T-cell (primary cell): ENCODE results near the gene ST6GAL2. TPM values are rescaled to one million over a fixed set of nuclear protein-coding genes. Genes with fewer than 3 reads are reported as not detected.

ENCODE experiments used
- ATAC-seq, 4 experiments: fragments of 200-7000 bp in 3 of 4; fragments of 150-1000 bp in 1 of 4; cut with Tn5 transposase; replicated peaks in 1 of 4; 1 replicate in 3 of 4; 2 replicates in 1 of 4; pipeline ENCODE4 v1.10.0; 2021; ENCODE audit warnings: moderate library complexity in 3 of 4, mild to moderate bottlenecking in 2 of 4, moderate number of reproducible peaks in 1 of 4
- CTCF ChIA-PET, 2 donors: fragments of 300-600 bp; sonication (Branson Sonifier 250); formaldehyde crosslinking; loops; one replicate each; lab custom pipeline; 2022; ENCODE audit warnings: antibody characterized with exemption in 2 of 2; lab: Charles Lee
- POLR2A ChIA-PET, 2 donors: fragments of 300-600 bp; sonication (Branson Sonifier 250); formaldehyde crosslinking; loops; one replicate each; lab custom pipeline; 2022; ENCODE audit warnings: antibody characterized with exemption in 2 of 2; lab: Charles Lee
- DNase-seq, 35 experiments: peaks; one replicate each; pipeline versions ENCODE4 v3.0.0 to v3.0.0-alpha.2; 2013 to 2023
- H3K27ac ChIP-seq: one replicate; pipeline ENCODE4 v1.5.1; 2013; ENCODE audit warnings: low read length
- H3K27me3 ChIP-seq, 2 experiments: replicated peaks in 1 of 2; 1 replicate in 1 of 2; 2 replicates in 1 of 2; pipeline versions ENCODE4 v1.6.1 to v1.7.0; 2013; ENCODE audit warnings: low read length in 1 of 2, mixed read lengths in 1 of 2; ENCODE audit not compliant: control insufficient read depth in 2 of 2, insufficient read depth in 2 of 2; ENCODE audit errors: extremely low read depth in 1 of 2
- H3K36me3 ChIP-seq, 2 donors: 1 replicate in 1 of 2; 2 replicates in 1 of 2; pipeline versions ENCODE4 v1.6.1 to v1.7.0; 2013; ENCODE audit warnings: low read length in 1 of 2; ENCODE audit not compliant: control insufficient read depth in 2 of 2, insufficient read depth in 1 of 2; ENCODE audit errors: extremely low read depth in 1 of 2
- H3K4me1 ChIP-seq, 2 experiments: 1 replicate in 1 of 2; 2 replicates in 1 of 2; pipeline versions ENCODE4 v1.6.1 to v1.7.0; 2013; ENCODE audit warnings: low read length in 2 of 2, mixed read lengths in 1 of 2; ENCODE audit not compliant: insufficient read depth in 2 of 2, control insufficient read depth in 1 of 2; ENCODE audit errors: extremely low read depth in 1 of 2
- H3K4me3 ChIP-seq, 2 donors: 1 replicate in 1 of 2; 2 replicates in 1 of 2; pipeline versions ENCODE4 v1.5.1 to v1.7.0; 2013; ENCODE audit warnings: mild to moderate bottlenecking in 2 of 2, low read length in 1 of 2, moderate library complexity in 1 of 2; ENCODE audit not compliant: control insufficient read depth in 1 of 2; ENCODE audit errors: extremely low read depth in 1 of 2
- H3K9me3 ChIP-seq: 2 replicates; pipeline ENCODE4 v1.7.0; 2013
- H3K27ac Mint-ChIP-seq, 2 donors: one replicate each; pipeline ENCODE4 v1.8.0; 2020 to 2021; ENCODE audit warnings: mild to moderate bottlenecking in 2 of 2, mixed read lengths in 2 of 2
- H3K27me3 Mint-ChIP-seq, 2 donors: one replicate each; pipeline ENCODE4 v1.8.0; 2021 to 2022; ENCODE audit warnings: mixed read lengths in 2 of 2
- H3K36me3 Mint-ChIP-seq: one replicate; pipeline ENCODE4 v1.8.0; 2021; ENCODE audit warnings: mixed read lengths
- H3K4me1 Mint-ChIP-seq, 3 donors: one replicate each; pipeline ENCODE4 v1.8.0; 2020 to 2022; ENCODE audit warnings: mixed read lengths in 3 of 3, mild to moderate bottlenecking in 1 of 3
- H3K4me3 Mint-ChIP-seq, 3 donors: one replicate each; pipeline ENCODE4 v1.8.0; 2020 to 2022; ENCODE audit warnings: mild to moderate bottlenecking in 3 of 3, mixed read lengths in 3 of 3, moderate library complexity in 3 of 3
- H3K9me3 Mint-ChIP-seq, 3 donors: one replicate each; pipeline ENCODE4 v1.8.0; 2020 to 2022; ENCODE audit warnings: mixed read lengths in 3 of 3
- WGBS: methylation state at CpG from one replicate; pipeline ENCODE4 v1.1.5; 2013; ENCODE audit warnings: missing lambda C conversion rate; ENCODE audit not compliant: insufficient coverage; 5-methylcytosine and 5-hydroxymethylcytosine counted together
- total RNA-seq, 35 experiments: library from RNA in 6 of 35; stranded (reverse) in 6 of 35; fragments of 120-200 nt in 1 of 35; gene quantifications; one replicate each; pipeline versions ENCODE4 v1.2.1 to v1.2.4 and lab custom pipeline; 2013 to 2026

Gene ST6GAL2
- total RNA-seq, 5 donors from 2014 or later (not counting 1 experiment from before 2014, with no cell fraction given): 0.10 to 2.4 TPM; not detected in 3

GRCh38 chr2:106866641-106867040, 19.3 kb downstream of the ST6GAL2 start:
- no peak overlapping the region for H3K27ac ChIP-seq
- no peaks in the 10 kb centered on the region for H3K4me1 ChIP-seq
- no peak overlapping the region for H3K27ac Mint-ChIP-seq
- peaks cover 3 to 9% of the 10 kb centered on the region in 2 donors for H3K27me3 Mint-ChIP-seq
- no peaks in the 10 kb centered on the region for H3K36me3 Mint-ChIP-seq
- DNase-seq: no peak
- H3K4me1 Mint-ChIP-seq: no peaks in the 10 kb centered on the region
- H3K27me3 ChIP-seq: no peaks in the 10 kb centered on the region
- ChIA-PET CTCF (no interaction called here), POLR2A (no interaction called here)
- peaks cover 0 to 6% (median 2%) of the 10 kb centered on the region in 3 donors for H3K9me3 Mint-ChIP-seq
- H3K36me3 ChIP-seq: no peaks in the 10 kb centered on the region
- no peak overlapping the region for H3K4me3 Mint-ChIP-seq
- no peaks in the 10 kb centered on the region for H3K9me3 ChIP-seq
- 100% methylated on average over 1 of the region's 3 CpGs for WGBS
- no peak for ATAC-seq
- no peak overlapping the region for H3K4me3 ChIP-seq

DNA sequence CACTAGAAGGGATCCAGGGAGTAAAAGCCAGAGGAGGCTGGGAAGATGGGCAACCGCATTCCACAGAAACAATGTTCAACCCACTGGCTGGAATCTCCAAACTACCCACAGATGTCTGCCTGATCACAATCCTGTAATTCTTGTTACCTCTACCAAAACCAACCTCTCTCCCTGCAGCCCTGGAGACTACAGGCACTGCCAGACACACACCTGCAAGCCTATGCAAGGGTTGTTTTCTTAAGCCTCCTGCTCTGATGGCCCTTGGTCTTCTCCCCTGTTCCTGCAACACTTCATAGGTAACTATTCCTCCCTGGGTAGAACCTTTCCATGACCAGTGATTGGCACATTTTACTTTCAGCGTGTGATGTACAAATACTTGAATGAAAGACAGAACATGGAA, 21.9 kb downstream of the ST6GAL2 start:
- Histone ChIP-seq H3K36me3 (no peaks in the 10 kb centered on the region), H3K27me3 (no peaks in the 10 kb centered on the region), H3K9me3 (no peaks in the 10 kb centered on the region), H3K27ac (no peak overlapping the region), H3K4me1 (no peaks in the 10 kb centered on the region), H3K4me3 (no peak overlapping the region)
- H3K4me3 Mint-ChIP-seq: no peak overlapping the region
- H3K27ac Mint-ChIP-seq: no peak overlapping the region
- H3K27me3 Mint-ChIP-seq: peaks cover 9% of the 10 kb centered on the region in 2 donors
- no peak for ATAC-seq
- 100% methylated on average over 2 of the region's 2 CpGs for WGBS
- H3K36me3 Mint-ChIP-seq: no peaks in the 10 kb centered on the region
- POLR2A ChIA-PET: no interaction called here
- H3K9me3 Mint-ChIP-seq: peaks cover 2 to 16% (median 6%) of the 10 kb centered on the region in 3 donors
- no peak for DNase-seq
- no peaks in the 10 kb centered on the region for H3K4me1 Mint-ChIP-seq
- CTCF ChIA-PET: no interaction called here

DNA sequence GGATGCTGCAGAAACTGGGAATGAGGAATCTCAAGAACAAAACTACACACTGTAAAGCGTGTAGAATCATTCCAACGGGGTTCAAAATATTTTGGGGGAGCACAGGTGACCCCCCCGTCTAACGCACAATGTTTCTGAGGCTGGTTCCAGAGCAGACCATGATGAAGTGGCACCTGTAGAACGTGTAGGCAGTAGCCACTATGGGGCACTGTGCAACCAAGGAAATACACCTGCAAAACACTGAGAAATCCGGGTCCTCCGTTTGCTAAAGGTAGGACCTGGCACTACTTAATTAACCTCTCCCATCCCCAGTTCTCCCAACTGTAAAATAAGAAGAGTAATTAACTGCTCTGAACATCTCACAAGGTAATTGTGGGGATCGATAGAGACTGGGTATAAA, 22.6 kb downstream of the ST6GAL2 start:
- Histone ChIP-seq H3K4me1 (no peaks in the 10 kb centered on the region), H3K4me3 (no peak overlapping the region), H3K9me3 (no peaks in the 10 kb centered on the region), H3K27ac (no peak overlapping the region), H3K36me3 (no peaks in the 10 kb centered on the region), H3K27me3 (no peaks in the 10 kb centered on the region)
- ChIA-PET POLR2A (no interaction called here), CTCF (no interaction called here)
- 59% methylated on average over 4 of the region's 8 CpGs for WGBS
- Mint-ChIP-seq H3K27ac (no peak overlapping the region), H3K9me3 (peaks cover 2 to 16% (median 10%) of the 10 kb centered on the region in 3 donors), H3K27me3 (peaks cover 4 to 9% of the 10 kb centered on the region in 2 donors), H3K4me3 (no peak overlapping the region), H3K36me3 (no peaks in the 10 kb centered on the region), H3K4me1 (no peaks in the 10 kb centered on the region)
- no peak for DNase-seq
- ATAC-seq: no peak

- Histone ChIP-seq H3K4me1 (no peaks in the 10 kb centered on the region), H3K27ac (no peak overlapping the region), H3K9me3 (no peaks in the 10 kb centered on the region), H3K4me3 (no peak overlapping the region), H3K36me3 (no peaks in the 10 kb centered on the region), H3K27me3 (no peaks in the 10 kb centered on the region)
- ATAC-seq (no peak), DNase-seq (no peak)
- peaks cover 0 to 9% of the 10 kb centered on the region in 2 donors for H3K27me3 Mint-ChIP-seq
- H3K4me3 Mint-ChIP-seq: no peak overlapping the region
- ChIA-PET POLR2A (no interaction called here), CTCF (no interaction called here)
- H3K27ac Mint-ChIP-seq: no peak overlapping the region
- WGBS: 88% methylated on average over 4 of the region's 4 CpGs
- no peaks in the 10 kb centered on the region for H3K4me1 Mint-ChIP-seq
- H3K36me3 Mint-ChIP-seq: no peaks in the 10 kb centered on the region
- peaks cover 0 to 15% (median 12%) of the 10 kb centered on the region in 3 donors for H3K9me3 Mint-ChIP-seq
These were observed 26.5 kb downstream of the ST6GAL2 start for GRCh38 chr2:106859498-106859897.

DNA sequence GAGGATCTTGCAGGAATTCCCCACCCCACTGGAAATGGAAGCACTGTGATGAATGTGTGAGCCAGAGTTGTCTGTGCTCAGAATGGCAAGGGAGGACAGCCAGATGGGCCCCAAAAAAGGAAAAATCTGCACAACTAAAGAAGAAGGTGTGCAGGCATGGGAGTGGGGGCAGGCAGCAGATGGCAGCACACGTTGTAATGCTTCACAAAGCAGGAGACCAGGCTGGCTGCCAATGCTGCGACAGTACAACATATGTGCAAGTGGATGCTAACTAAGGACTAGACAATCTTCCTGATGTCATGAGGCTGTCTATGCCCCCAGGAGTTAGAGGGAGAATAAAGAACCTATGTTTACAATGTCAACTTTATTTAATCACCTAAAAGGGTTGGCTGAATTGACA, 27.2 kb downstream of the ST6GAL2 start:
- Histone ChIP-seq H3K4me3 (no peak overlapping the region), H3K27ac (no peak overlapping the region), H3K4me1 (no peaks in the 10 kb centered on the region), H3K9me3 (no peaks in the 10 kb centered on the region), H3K36me3 (no peaks in the 10 kb centered on the region), H3K27me3 (no peaks in the 10 kb centered on the region)
- H3K4me1 Mint-ChIP-seq: no peaks in the 10 kb centered on the region
- WGBS: 42% methylated on average over 1 of the region's 2 CpGs
- ChIA-PET CTCF (no interaction called here), POLR2A (no interaction called here)
- DNase-seq: no peak
- ATAC-seq: no peak
- H3K4me3 Mint-ChIP-seq: no peak overlapping the region
- H3K27ac Mint-ChIP-seq: no peak overlapping the region
- peaks cover 0 to 15% (median 12%) of the 10 kb centered on the region in 3 donors for H3K9me3 Mint-ChIP-seq
- no peaks in the 10 kb centered on the region for H3K36me3 Mint-ChIP-seq
- peaks cover 0 to 7% of the 10 kb centered on the region in 2 donors for H3K27me3 Mint-ChIP-seq

- peaks cover 0 to 15% (median 12%) of the 10 kb centered on the region in 3 donors for H3K9me3 Mint-ChIP-seq
- no peaks in the 10 kb centered on the region for H3K36me3 ChIP-seq
- no peaks in the 10 kb centered on the region for H3K9me3 ChIP-seq
- H3K4me3 Mint-ChIP-seq: no peak overlapping the region
- DNase-seq (no peak), ATAC-seq (no peak)
- POLR2A ChIA-PET: no interaction called here
- H3K27me3 ChIP-seq: no peaks in the 10 kb centered on the region
- H3K4me1 Mint-ChIP-seq: no peaks in the 10 kb centered on the region
- H3K4me3 ChIP-seq: no peak overlapping the region
- CTCF ChIA-PET: no interaction called here
- no peaks in the 10 kb centered on the region for H3K4me1 ChIP-seq
- H3K27ac ChIP-seq: no peak overlapping the region
- peaks cover 0 to 7% of the 10 kb centered on the region in 2 donors for H3K27me3 Mint-ChIP-seq
- H3K27ac Mint-ChIP-seq: no peak overlapping the region
- H3K36me3 Mint-ChIP-seq: no peaks in the 10 kb centered on the region
These were observed 28.0 kb downstream of the ST6GAL2 start for GRCh38 chr2:106857882-106858478.

- ChIA-PET CTCF (no interaction called here), POLR2A (no interaction called here)
- Histone ChIP-seq H3K4me1 (no peaks in the 10 kb centered on the region), H3K4me3 (no peak overlapping the region), H3K27me3 (no peaks in the 10 kb centered on the region), H3K36me3 (no peaks in the 10 kb centered on the region), H3K9me3 (no peaks in the 10 kb centered on the region), H3K27ac (no peak overlapping the region)
- H3K4me3 Mint-ChIP-seq: no peak overlapping the region
- no peak for ATAC-seq
- WGBS: 58% methylated on average over 2 of the region's 2 CpGs
- H3K27ac Mint-ChIP-seq: no peak overlapping the region
- DNase-seq: no peak
- H3K4me1 Mint-ChIP-seq: no peaks in the 10 kb centered on the region
- H3K27me3 Mint-ChIP-seq: no peaks in the 10 kb centered on the region
- H3K36me3 Mint-ChIP-seq: no peaks in the 10 kb centered on the region
- H3K9me3 Mint-ChIP-seq: peaks cover 0 to 4% (median 2%) of the 10 kb centered on the region in 3 donors
These were observed 32.3 kb downstream of the ST6GAL2 start for GRCh38 chr2:106853631-106854030.
